ENCODE measurements around the gene GZF1. TPM values are rescaled to one million over a fixed set of nuclear protein-coding genes. Genes with fewer than 3 reads are reported as not detected.

Gene GZF1
- total RNA-seq, 1 experiment from 2014 or later = 17.0 TPM

DNA sequence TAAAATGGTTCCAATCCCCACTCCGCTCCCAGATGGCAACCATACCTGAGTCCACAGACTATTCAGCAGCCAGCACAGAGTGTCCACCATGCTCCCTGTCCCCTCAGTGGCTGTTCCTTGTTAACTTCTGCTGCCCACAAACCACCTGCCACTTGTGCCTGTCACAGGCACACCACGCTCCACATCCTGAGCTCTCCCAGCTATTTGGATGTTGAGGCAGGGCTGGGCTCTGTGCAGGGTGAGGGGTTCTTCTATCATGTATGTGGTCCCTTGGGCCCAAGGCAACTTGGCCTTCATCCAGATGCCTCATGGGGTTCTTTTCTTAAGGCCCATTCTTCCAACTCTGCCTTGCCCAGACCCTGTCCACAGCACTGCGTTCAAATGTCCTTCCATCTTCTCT is 45.4 kb upstream of the GZF1 start:
- no peak overlapping the region for H3K9ac ChIP-seq (ENCODE audit: extremely low read depth, insufficient read length, low read length)
- H3K56ac ChIP-seq (ENCODE audit: insufficient read length, low read depth, low read length) = no peak overlapping the region
- no peak overlapping the region for H4K8ac ChIP-seq (replicated peaks; ENCODE audit: insufficient read length, low read depth, low read length)
- H3K27me3 ChIP-seq (ENCODE audit: insufficient read depth, low read length) = no peaks in the 10 kb centered on the region
- no peak overlapping the region for H3K14ac ChIP-seq (ENCODE audit: insufficient read depth, low read length)
- Mint-ChIP-seq H3K27ac (no peak overlapping the region), H3K36me3 (ENCODE audit: insufficient read depth in 1 of 3, low read depth in 3 of 3) (no peaks in the 10 kb centered on the region; a peak in 2 of 7 replicates), H3K4me3 (no peak overlapping the region), H3K4me1 (no peaks in the 10 kb centered on the region), H3K9me3 (peaks cover 0 to 8% of the 10 kb centered on the region in 2 experiments; a peak in 3 of 5 replicates), H3K27me3 (ENCODE audit: low read depth) (peaks cover 24% of the 10 kb centered on the region)
- H3K4me1 ChIP-seq (ENCODE audit: insufficient read depth, low read length) = no peaks in the 10 kb centered on the region
- TF ChIP-seq, protein P1, sequence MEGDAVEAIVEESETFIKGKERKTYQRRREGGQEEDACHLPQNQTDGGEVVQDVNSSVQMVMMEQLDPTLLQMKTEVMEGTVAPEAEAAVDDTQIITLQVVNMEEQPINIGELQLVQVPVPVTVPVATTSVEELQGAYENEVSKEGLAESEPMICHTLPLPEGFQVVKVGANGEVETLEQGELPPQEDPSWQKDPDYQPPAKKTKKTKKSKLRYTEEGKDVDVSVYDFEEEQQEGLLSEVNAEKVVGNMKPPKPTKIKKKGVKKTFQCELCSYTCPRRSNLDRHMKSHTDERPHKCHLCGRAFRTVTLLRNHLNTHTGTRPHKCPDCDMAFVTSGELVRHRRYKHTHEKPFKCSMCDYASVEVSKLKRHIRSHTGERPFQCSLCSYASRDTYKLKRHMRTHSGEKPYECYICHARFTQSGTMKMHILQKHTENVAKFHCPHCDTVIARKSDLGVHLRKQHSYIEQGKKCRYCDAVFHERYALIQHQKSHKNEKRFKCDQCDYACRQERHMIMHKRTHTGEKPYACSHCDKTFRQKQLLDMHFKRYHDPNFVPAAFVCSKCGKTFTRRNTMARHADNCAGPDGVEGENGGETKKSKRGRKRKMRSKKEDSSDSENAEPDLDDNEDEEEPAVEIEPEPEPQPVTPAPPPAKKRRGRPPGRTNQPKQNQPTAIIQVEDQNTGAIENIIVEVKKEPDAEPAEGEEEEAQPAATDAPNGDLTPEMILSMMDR (conservative IDR thresholded peaks at IDR 0.05) = no peak
- H2AFZ ChIP-seq (ENCODE audit: low read length) = no peak overlapping the region
- H4K91ac ChIP-seq (ENCODE audit: insufficient read length, low read depth, low read length) = no peak overlapping the region
- H2AK5ac ChIP-seq (ENCODE audit: insufficient read length, low read length) = no peak overlapping the region
- no peak overlapping the region for H2BK20ac ChIP-seq (ENCODE audit: low read depth, low read length, poor library complexity, severe bottlenecking)
- H3K79me2 ChIP-seq (ENCODE audit: insufficient read depth, low read length) = no peaks in the 10 kb centered on the region
- no peak overlapping the region for H3K4ac ChIP-seq (ENCODE audit: low read depth, low read length)
- H3K27ac ChIP-seq (ENCODE audit: insufficient read length, low read depth, low read length) = no peak overlapping the region
- no peak overlapping the region for H3T11ph ChIP-seq (ENCODE audit: low read length)
- H3K23ac ChIP-seq (ENCODE audit: insufficient read length, low read depth, low read length) = no peak overlapping the region
- no peak overlapping the region for H3K18ac ChIP-seq (ENCODE audit: insufficient read length, low read depth, low read length)
- no peak overlapping the region for H3K4me2 ChIP-seq (ENCODE audit: insufficient read depth, insufficient read length, low read length)
- H4K20me1 ChIP-seq (ENCODE audit: control insufficient read depth, insufficient read depth, insufficient read length) = no peaks in the 10 kb centered on the region
- no CpG with 5 or more reads among the region's 3 CpGs for WGBS (ENCODE audit: extremely low coverage, insufficient read length, low lambda C conversion rate)
- no peak overlapping the region for H2BK5ac ChIP-seq (ENCODE audit: insufficient read length, low read length)
- no peak overlapping the region for H2BK120ac ChIP-seq (ENCODE audit: low read depth, low read length, poor library complexity, severe bottlenecking)
- H3K79me1 ChIP-seq (ENCODE audit: insufficient read depth, low read depth, low read length, poor library complexity, severe bottlenecking) = no peaks in the 10 kb centered on the region
- H2BK15ac ChIP-seq (ENCODE audit: low read depth, low read length) = no peak overlapping the region
- H4K5ac ChIP-seq (ENCODE audit: insufficient read length, low read depth, low read length) = no peak overlapping the region
- no peak overlapping the region for H2BK12ac ChIP-seq (ENCODE audit: insufficient read length, low read depth, low read length)
- no peak for DNase-seq
- no peaks in the 10 kb centered on the region for H3K9me3 ChIP-seq (ENCODE audit: control insufficient read depth, low read depth, low read length)
- no peaks in the 10 kb centered on the region for H3K23me2 ChIP-seq (ENCODE audit: insufficient read length, low read depth, low read length, poor library complexity, severe bottlenecking)
